PC-9 (cell line): Measurements from ENCODE around the gene PPIL1. TPM values are rescaled to one million over a fixed set of nuclear protein-coding genes. Genes with fewer than 3 reads are reported as not detected.

Source experiments
- BruUV-seq: library from RNA; stranded (reverse); fragments of 400-500 nt; replicated peaks from 2 replicates; lab custom pipeline; 2021; lab: Mats Ljungman, UMichigan
- CTCF ChIA-PET: fragments of 300-600 bp; sonication (Branson Sonifier 250); formaldehyde crosslinking; loops from one replicate; lab custom pipeline; 2022; ENCODE audit warnings: antibody characterized with exemption; lab: Charles Lee
- POLR2A ChIA-PET: fragments of 300-600 bp; sonication (Branson Sonifier 250); formaldehyde crosslinking; loops from one replicate; lab custom pipeline; 2022; ENCODE audit warnings: antibody characterized with exemption; ENCODE audit not compliant: unreplicated experiment; lab: Charles Lee
- DNase-seq, 2 experiments: peaks; one replicate each; pipeline versions ENCODE4 v3.0.0 to v3.0.0-alpha.2; 2015 to 2022; ENCODE audit warnings: mixed read lengths in 1 of 2
- H2AFZ ChIP-seq: fragments of 200-600 bp; sonication (generic); 2 replicates; pipeline ENCODE4 v1.8.1; 2017; ENCODE audit warnings: antibody characterized with exemption
- H3F3A ChIP-seq: fragments of 200-600 bp; sonication (generic); 2 replicates; pipeline ENCODE4 v1.8.1; 2017; ENCODE audit warnings: antibody characterized with exemption, mild to moderate bottlenecking, low read depth; ENCODE audit not compliant: insufficient read depth
- H3K27ac ChIP-seq: fragments of 200-600 bp; sonication (generic); 2 replicates; pipeline ENCODE4 v1.6.1; 2016; ENCODE audit warnings: mixed run types
- H3K27me3 ChIP-seq: fragments of 200-600 bp; sonication (generic); 2 replicates; pipeline ENCODE4 v1.6.1; 2016; ENCODE audit warnings: low read depth, mixed run types; ENCODE audit not compliant: insufficient read depth
- H3K36me3 ChIP-seq: fragments of 200-600 bp; sonication (generic); 2 replicates; pipeline ENCODE4 v1.6.1; 2016; ENCODE audit warnings: low read depth, mixed run types
- H3K4me1 ChIP-seq: fragments of 200-600 bp; sonication (generic); replicated peaks from 2 replicates; pipeline ENCODE4 v1.6.1; 2016; ENCODE audit warnings: mixed run types; ENCODE audit not compliant: insufficient read depth
- H3K4me2 ChIP-seq: fragments of 200-600 bp; sonication (generic); 2 replicates; pipeline ENCODE4 v1.6.1; 2017; ENCODE audit warnings: mixed run types
- H3K4me3 ChIP-seq: fragments of 200-600 bp; sonication (generic); 2 replicates; pipeline ENCODE4 v1.6.1; 2016; ENCODE audit warnings: mixed run types
- H3K79me2 ChIP-seq: fragments of 200-600 bp; sonication (generic); 2 replicates; pipeline ENCODE4 v1.6.1; 2017; ENCODE audit warnings: low read depth, mixed run types
- H3K9me2 ChIP-seq: fragments of 200-600 bp; sonication (generic); 2 replicates; pipeline ENCODE4 v1.8.1; 2017; ENCODE audit warnings: mild to moderate bottlenecking; ENCODE audit not compliant: insufficient read depth
- H3K9me3 ChIP-seq: fragments of 200-600 bp; sonication (generic); 2 replicates; pipeline ENCODE4 v1.8.1; 2016; ENCODE audit warnings: low read depth; ENCODE audit not compliant: insufficient read depth
- H4K20me1 ChIP-seq: fragments of 200-600 bp; sonication (generic); 2 replicates; pipeline ENCODE4 v1.8.1; 2017; ENCODE audit not compliant: insufficient read depth
- CTCF ChIP-seq: fragments of 200-600 bp; sonication (generic); conservative IDR thresholded peaks from 2 replicates; pipeline ENCODE4 v1.6.1; 2017; ENCODE audit warnings: mixed run types, antibody characterized with exemption, mild to moderate bottlenecking, moderate library complexity
- EZH2 ChIP-seq: fragments of 200-600 bp; sonication (generic); IDR thresholded peaks from 2 replicates; pipeline ENCODE4 v1.8.0; 2017; ENCODE audit warnings: antibody characterized with exemption, low read depth
- intact Hi-C: fragments of 100-400 bp; cut with micrococcal nuclease; formaldehyde crosslinking; loops from one replicate; pipeline ENCODE4 v1.10.0; 2022; ENCODE audit not compliant: unreplicated experiment
- total RNA-seq: library from RNA; stranded (reverse); gene quantifications from 2 replicates; pipeline ENCODE4 v1.2.3, GENCODE V29; 2021

PPIL1 gene
- total RNA-seq, 1 experiment from 2014 or later, result 28.4 TPM

DNA sequence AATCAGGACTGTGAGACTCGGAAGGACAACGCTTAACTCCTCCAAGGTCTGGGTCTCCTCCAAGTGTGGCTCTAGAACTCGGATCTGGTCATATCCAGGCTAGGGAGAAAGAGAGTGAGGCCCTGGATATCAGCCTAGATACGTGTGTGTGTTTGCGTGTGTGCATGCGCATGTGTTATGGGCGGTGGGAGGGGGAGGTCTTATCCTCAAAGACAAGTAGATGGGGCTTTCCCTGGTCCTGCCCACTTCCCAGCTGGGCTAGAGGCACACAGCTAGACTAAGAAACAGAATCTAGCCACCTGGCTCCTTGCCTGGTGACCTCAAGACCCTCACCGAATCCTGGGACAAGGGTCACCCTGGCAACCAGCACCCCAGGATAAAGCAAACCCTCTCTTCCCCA lies 48.6 kb downstream of the PPIL1 start:
- Histone ChIP-seq H3K27me3 (no peaks in the 10 kb centered on the region), H3K4me2 (no peak overlapping the region), H2AFZ (no peak overlapping the region), H3F3A (peaks cover 7% of the 10 kb centered on the region; the same call in 1 of the 2 replicates), H3K27ac (no peak overlapping the region), H3K4me1 (peaks cover 14% of the 10 kb centered on the region), H3K36me3 (no peaks in the 10 kb centered on the region), H3K9me3 (no peaks in the 10 kb centered on the region), H3K4me3 (no peak overlapping the region), H3K9me2 (no peaks in the 10 kb centered on the region), H3K79me2 (no peaks in the 10 kb centered on the region), H4K20me1 (no peaks in the 10 kb centered on the region)
- CTCF ChIA-PET, result interaction anchor here (0.6 to 0.7 kb wide), 2 partner anchors 60 to 76 kb away, joined by 3 to 9 read pairs; no protein-coding TSS in a partner anchor
- intact Hi-C loops, result no loop called here
- POLR2A ChIA-PET, result no interaction called here
- TF ChIP-seq CTCF, result no peak
- no peak for TF ChIP-seq EZH2
- DNase-seq, result no peak
- no TSS peak for BruUV-seq

GRCh38 chr6:36825452-36825851 lies 49.2 kb downstream of the PPIL1 start:
- Histone ChIP-seq H2AFZ (no peak overlapping the region), H3F3A (peaks cover 12% of the 10 kb centered on the region; the same call in 1 of the 2 replicates), H4K20me1 (no peaks in the 10 kb centered on the region), H3K4me2 (no peak overlapping the region), H3K9me3 (no peaks in the 10 kb centered on the region), H3K4me3 (no peak overlapping the region), H3K79me2 (no peaks in the 10 kb centered on the region), H3K27ac (no peak overlapping the region), H3K9me2 (no peaks in the 10 kb centered on the region), H3K27me3 (no peaks in the 10 kb centered on the region), H3K4me1 (peaks cover 19% of the 10 kb centered on the region), H3K36me3 (no peaks in the 10 kb centered on the region)
- no TSS peak for BruUV-seq
- ChIA-PET POLR2A (no interaction called here), CTCF (no interaction called here)
- DNase-seq, result no peak
- intact Hi-C loops, result no loop called here
- TF ChIP-seq EZH2, result no peak
- TF ChIP-seq CTCF, result no peak

GRCh38 chr6:36824253-36824652 lies 50.4 kb downstream of the PPIL1 start:
- no peaks in the 10 kb centered on the region for H4K20me1 ChIP-seq
- DNase-seq, result no peak
- H3K4me1 ChIP-seq, result peaks cover 19% of the 10 kb centered on the region
- BruUV-seq, result no TSS peak
- TF ChIP-seq EZH2 (no peak), CTCF (no peak)
- H3K36me3 ChIP-seq, result no peaks in the 10 kb centered on the region
- H3K79me2 ChIP-seq, result no peaks in the 10 kb centered on the region
- H3K27ac ChIP-seq, result no peak overlapping the region
- no peaks in the 10 kb centered on the region for H3K9me2 ChIP-seq
- POLR2A ChIA-PET, result no interaction called here
- peaks cover 14% of the 10 kb centered on the region; the same call in 1 of the 2 replicates for H3F3A ChIP-seq
- no peak overlapping the region for H2AFZ ChIP-seq
- H3K9me3 ChIP-seq, result no peaks in the 10 kb centered on the region
- CTCF ChIA-PET, result interaction anchor here (1.0 kb wide), 1 partner anchor 39 kb away, joined by 3 read pairs; no protein-coding TSS in a partner anchor
- no peaks in the 10 kb centered on the region for H3K27me3 ChIP-seq
- no peak overlapping the region for H3K4me3 ChIP-seq
- H3K4me2 ChIP-seq, result no peak overlapping the region
- intact Hi-C loops, result no loop called here
